NCI-H1694 (cell line): Measurements from ENCODE around the gene ZNF30.
"Not testable (repeated sequence)": the region's sequence is repeated elsewhere in the genome, so short reads cannot be mapped to it uniquely, and the experiment has no call there.

ENCODE experiments used
- DNase-seq: peaks from one replicate; lab custom pipeline; 2025; lab: John Stamatoyannopoulos, UW

ZNF30 gene

GRCh38 chr19:34926685-34927375, at the start of gene ZNF30:
Gene ZNF30 (plus strand): TSS chr19:34926903. CDS start chr19:34929948, 3,045 bp downstream.
- DNase-seq: peak; percentile 66

- DNase-seq: no peak
Measured at GRCh38 chr19:34879563-34879962, 47.1 kb upstream of the ZNF30 start.

- DNase-seq: no peak
Measured at GRCh38 chr19:34880034-34880433, 46.7 kb upstream of the ZNF30 start.

GRCh38 chr19:34881982-34882381, 44.7 kb upstream of the ZNF30 start:
- no peak for DNase-seq

- DNase-seq: no peak
Measured at GRCh38 chr19:34888091-34888490, 38.6 kb upstream of the ZNF30 start.

GRCh38 chr19:34900245-34900644, 26.5 kb upstream of the ZNF30 start:
- no peak for DNase-seq

GRCh38 chr19:34904664-34905527, 21.8 kb upstream of the ZNF30 start:
- no peak for DNase-seq

- DNase-seq: no peak
Measured at GRCh38 chr19:34910770-34911169, 15.9 kb upstream of the ZNF30 start.

- not testable (repeated sequence) for DNase-seq
Measured at GRCh38 chr19:34917144-34917543, 9.6 kb upstream of the ZNF30 start.

- no peak for DNase-seq
Measured at GRCh38 chr19:34918190-34918589, 8.5 kb upstream of the ZNF30 start.

GRCh38 chr19:34920090-34920786, 6.5 kb upstream of the ZNF30 start:
- DNase-seq: not testable (repeated sequence)

- no peak for DNase-seq
Measured at GRCh38 chr19:34925278-34925855, 1.3 kb upstream of the ZNF30 start.

- no peak for DNase-seq
Measured at GRCh38 chr19:34926361-34926684, 380 bp upstream of the ZNF30 start.

- no peak for DNase-seq
Measured at GRCh38 chr19:34932494-34932893, 5.8 kb downstream of the ZNF30 start.

GRCh38 chr19:34936184-34936583, 9.5 kb downstream of the ZNF30 start:
- no peak for DNase-seq

- no peak for DNase-seq
Measured at GRCh38 chr19:34938886-34939285, 12.2 kb downstream of the ZNF30 start.

- DNase-seq: no peak
Measured at GRCh38 chr19:34943861-34944573, 17.3 kb downstream of the ZNF30 start.

GRCh38 chr19:34953092-34953491, 26.4 kb downstream of the ZNF30 start:
- no peak for DNase-seq

GRCh38 chr19:34957830-34958751, 31.4 kb downstream of the ZNF30 start:
- no peak for DNase-seq

GRCh38 chr19:34959021-34959420, 32.3 kb downstream of the ZNF30 start:
- no peak for DNase-seq
